Fibroblast of villous mesenchyme (primary cell): ENCODE data around the gene CYP4F3. TPM values are rescaled to one million over a fixed set of nuclear protein-coding genes. Genes with fewer than 3 reads are reported as not detected.

Source experiments
- DNase-seq: peaks from one replicate; pipeline ENCODE4 v3.0.0-alpha.2; 2010; ENCODE audit warnings: low read depth
- H3K4me3 ChIP-seq: 2 replicates; pipeline ENCODE4 v1.5.1; 2011; ENCODE audit warnings: low read depth, mild to moderate bottlenecking, low read length
- CTCF ChIP-seq: IDR thresholded peaks from 2 replicates; pipeline ENCODE4 v1.5.1; 2012; ENCODE audit warnings: low read depth, mild to moderate bottlenecking, low read length; ENCODE audit not compliant: insufficient read depth
- total RNA-seq: library from RNA; depleted of rRNA; stranded (reverse); fragments of >200 nt; gene quantifications from 2 replicates; pipeline ENCODE4 v1.2.3, GENCODE V29; 2012

Gene CYP4F3
- total RNA-seq, 1 donor = not detected

- DNase-seq = no peak
- no peak for TF ChIP-seq CTCF
These were observed 27.4 kb upstream of the CYP4F3 start for GRCh38 chr19:15613338-15613737.

DNA sequence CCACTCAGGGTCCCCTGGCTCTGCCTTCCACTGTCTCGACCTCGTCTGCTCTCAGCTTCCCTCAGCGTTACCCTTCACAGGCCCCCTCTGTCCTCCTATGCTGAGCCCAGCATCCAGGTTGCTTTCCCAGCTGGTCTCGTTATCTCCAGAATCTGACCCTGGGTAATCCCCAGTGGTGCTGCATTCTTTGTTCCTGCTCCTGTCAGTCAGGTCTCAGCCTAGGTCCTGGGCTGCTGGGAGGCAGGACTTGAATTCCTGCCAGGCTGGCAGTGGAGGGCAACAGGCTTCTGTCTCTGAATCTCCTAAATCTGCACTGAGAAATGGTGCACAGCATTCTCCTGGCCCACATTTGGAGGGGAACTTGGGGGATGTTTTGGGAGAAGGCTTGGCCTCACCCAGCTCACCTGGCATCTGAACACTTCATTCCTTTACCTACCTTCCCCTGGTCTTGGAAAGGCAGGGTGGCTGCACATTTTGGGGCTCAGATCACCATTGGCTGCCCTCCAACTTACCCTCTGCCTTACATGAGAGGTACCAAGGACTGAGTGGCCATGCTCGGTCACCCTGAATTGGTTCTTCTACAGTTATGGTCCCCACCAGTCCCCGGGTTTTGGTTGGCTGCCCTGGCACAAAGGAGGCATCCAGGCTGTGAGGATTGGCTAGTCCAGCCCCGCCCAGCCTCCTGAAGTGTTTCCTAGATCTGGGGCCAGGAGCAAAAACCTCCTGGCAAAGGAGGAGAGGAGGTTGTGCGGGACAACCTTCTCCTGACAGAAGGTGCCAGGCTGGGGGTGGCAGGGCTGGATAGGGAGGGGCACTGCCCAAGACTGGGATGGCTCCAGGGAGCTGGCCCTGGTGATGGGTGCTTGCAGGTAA, 26.0 kb upstream of the CYP4F3 start, which contains the start of gene CYP4F8:
TSS of gene CYP4F8 (plus strand) at position 712 of the 873 bp plus-strand sequence. CDS start 399 bp downstream, outside the sequence.
- TF ChIP-seq CTCF = no peak
- no peak for DNase-seq

More at GRCh38 chr19:15613338-15613737, 27.4 kb upstream of the CYP4F3 start:
- H3K4me3 ChIP-seq = no peak overlapping the region

GRCh38 chr19:15615526-15615925, 25.2 kb upstream of the CYP4F3 start:
- DNase-seq = no peak
- no peak overlapping the region for H3K4me3 ChIP-seq
- TF ChIP-seq CTCF = no peak

More for the DNA sequence above, 26.0 kb upstream of the CYP4F3 start, which contains the start of gene CYP4F8:
- no peak within 1 kb of the TSS for H3K4me3 ChIP-seq

GRCh38 chr19:15616183-15616582, 24.5 kb upstream of the CYP4F3 start:
- no peak for DNase-seq
- no peak overlapping the region for H3K4me3 ChIP-seq
- no peak for TF ChIP-seq CTCF

- no peak for TF ChIP-seq CTCF
- no peak overlapping the region for H3K4me3 ChIP-seq
- DNase-seq = no peak
These were observed 23.9 kb upstream of the CYP4F3 start for GRCh38 chr19:15616627-15617270.

DNA sequence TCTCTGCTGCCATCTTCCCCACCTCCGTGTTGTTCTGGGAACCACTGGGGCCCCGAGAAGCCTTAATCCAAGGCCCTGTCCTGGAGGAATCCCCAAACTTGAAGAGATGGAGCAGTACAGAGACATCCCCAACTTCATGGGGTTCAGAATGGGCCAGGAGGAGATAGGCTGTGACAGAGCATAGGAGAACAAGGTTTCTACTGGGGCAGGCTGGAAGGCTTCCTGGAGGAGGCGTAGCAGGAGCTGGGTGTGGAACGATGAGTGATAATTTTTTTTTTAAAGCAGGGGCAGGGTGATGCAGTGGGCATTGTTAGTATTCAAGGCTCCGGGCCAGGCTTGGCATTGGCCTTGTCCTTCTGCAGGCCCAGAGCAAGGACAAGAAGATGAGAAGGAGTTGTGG, 22.4 kb upstream of the CYP4F3 start:
- no peak for TF ChIP-seq CTCF
- DNase-seq = no peak
- no peak overlapping the region for H3K4me3 ChIP-seq
